ENCODE results near the gene DBH. TPM values are rescaled to one million over a fixed set of nuclear protein-coding genes. Genes with fewer than 3 reads are reported as not detected.
"Not testable (repeated sequence)": the region's sequence is repeated elsewhere in the genome, so short reads cannot be mapped to it uniquely, and the experiment has no call there.

Gene DBH
- total RNA-seq, 4 donors from 2014 or later: 0.19 TPM; not detected in 3

DNA sequence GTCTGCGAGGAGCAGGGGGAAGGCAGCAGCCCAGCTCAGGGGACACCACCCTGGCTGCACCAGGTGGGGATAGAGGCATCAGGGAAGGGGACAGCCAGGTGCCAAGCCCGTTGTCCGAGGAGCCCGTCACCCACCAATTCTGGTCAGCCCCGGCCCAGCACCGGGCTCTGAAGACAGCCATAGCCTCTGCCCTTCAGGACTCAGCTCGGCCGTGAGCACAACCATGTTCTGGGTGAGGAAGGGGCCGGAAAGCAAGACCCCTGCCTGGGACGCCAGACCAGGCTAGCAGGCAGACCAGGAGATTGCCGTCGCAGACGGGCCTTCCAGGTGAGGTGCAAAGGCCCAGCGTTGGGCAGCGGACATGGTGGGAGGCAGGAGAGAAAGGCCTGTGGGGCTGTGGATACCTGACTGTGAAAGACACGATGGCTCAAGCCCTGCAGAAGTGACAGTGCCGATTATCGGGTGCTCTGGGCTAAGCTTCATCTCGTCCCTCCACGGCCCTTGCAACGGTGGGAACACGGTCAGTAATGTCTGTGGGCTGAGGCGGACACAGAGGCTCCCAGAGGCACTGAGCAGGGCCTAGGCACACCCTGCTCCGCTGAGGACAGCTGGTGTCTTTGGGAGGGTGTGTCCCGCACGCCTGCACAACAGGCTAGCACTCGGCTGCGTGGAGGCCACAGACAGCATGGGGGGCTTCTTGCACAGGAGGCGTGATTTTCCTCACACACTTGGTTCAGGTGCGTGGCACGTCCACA is 36.5 kb downstream of the DBH start:
- ATAC-seq (ENCODE audit: low FRiP score) (no peak), DNase-seq (ENCODE audit: low spot score) (no peak)
- TF ChIP-seq, protein P1, sequence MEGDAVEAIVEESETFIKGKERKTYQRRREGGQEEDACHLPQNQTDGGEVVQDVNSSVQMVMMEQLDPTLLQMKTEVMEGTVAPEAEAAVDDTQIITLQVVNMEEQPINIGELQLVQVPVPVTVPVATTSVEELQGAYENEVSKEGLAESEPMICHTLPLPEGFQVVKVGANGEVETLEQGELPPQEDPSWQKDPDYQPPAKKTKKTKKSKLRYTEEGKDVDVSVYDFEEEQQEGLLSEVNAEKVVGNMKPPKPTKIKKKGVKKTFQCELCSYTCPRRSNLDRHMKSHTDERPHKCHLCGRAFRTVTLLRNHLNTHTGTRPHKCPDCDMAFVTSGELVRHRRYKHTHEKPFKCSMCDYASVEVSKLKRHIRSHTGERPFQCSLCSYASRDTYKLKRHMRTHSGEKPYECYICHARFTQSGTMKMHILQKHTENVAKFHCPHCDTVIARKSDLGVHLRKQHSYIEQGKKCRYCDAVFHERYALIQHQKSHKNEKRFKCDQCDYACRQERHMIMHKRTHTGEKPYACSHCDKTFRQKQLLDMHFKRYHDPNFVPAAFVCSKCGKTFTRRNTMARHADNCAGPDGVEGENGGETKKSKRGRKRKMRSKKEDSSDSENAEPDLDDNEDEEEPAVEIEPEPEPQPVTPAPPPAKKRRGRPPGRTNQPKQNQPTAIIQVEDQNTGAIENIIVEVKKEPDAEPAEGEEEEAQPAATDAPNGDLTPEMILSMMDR (IDR thresholded peaks at IDR 0.05): no peak

GRCh38 chr9:133673258-133673655 is 37.1 kb downstream of the DBH start:
- TF ChIP-seq, protein P1 (IDR thresholded peaks at IDR 0.05): no peak
- ATAC-seq (ENCODE audit: low FRiP score) (no peak), DNase-seq (ENCODE audit: low spot score) (no peak)

- no peak for ATAC-seq (ENCODE audit: low FRiP score)
- TF ChIP-seq, protein P1 (IDR thresholded peaks at IDR 0.05): no peak
- no peak for DNase-seq (ENCODE audit: low spot score)
Observed at GRCh38 chr9:133674091-133674490, 37.9 kb downstream of the DBH start.

GRCh38 chr9:133675796-133676195 is 39.6 kb downstream of the DBH start:
- not testable (repeated sequence) for ATAC-seq (ENCODE audit: low FRiP score)

GRCh38 chr9:133676450-133676849 is 40.3 kb downstream of the DBH start:
- TF ChIP-seq, protein P1 (IDR thresholded peaks at IDR 0.05): no peak
- DNase-seq (ENCODE audit: low spot score) (no peak), ATAC-seq (ENCODE audit: low FRiP score) (no peak)

More at GRCh38 chr9:133675796-133676195, 39.6 kb downstream of the DBH start:
- not testable (repeated sequence) for DNase-seq (ENCODE audit: low spot score)

DNA sequence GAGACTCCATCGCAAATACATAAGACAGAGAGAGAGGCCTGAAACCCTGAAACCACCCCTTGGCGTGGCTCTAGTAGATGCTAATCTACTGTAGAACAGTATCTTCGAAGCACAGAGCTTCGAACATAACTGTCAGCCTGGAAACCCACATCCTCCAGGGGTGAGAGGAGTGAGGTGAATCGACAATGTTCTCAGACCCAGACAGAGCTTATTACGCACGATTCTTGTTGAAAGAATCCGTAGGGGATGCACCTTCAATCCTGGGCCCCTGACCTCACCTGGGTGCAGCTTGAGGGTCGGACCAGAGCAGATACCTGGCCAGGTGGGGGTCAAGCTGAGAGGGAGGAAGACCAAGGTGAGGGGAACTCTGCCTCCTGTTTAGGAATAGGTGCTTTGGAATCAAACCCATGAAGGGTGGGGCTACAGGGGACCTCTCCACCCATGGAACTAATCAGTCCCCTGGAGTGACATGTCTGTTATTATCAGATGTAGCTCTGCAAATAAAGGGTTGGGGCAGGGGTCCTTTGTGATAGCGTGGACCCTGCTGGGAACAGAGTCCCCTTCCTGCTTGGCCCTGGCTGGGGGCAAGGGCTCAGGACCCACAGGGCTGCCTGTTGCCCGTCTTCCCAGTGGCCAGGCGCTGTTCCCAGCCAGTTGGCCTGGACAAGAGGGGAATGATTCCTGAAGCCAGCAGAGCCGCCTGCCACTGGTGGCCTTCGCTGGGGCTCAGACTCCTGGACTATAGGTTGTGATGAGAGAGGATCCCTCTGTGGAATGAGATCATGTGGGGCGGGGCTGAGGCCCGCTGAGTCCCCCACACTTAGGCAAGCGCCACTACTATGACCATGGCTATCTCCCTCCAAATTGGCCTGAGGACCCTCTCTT is 41.2 kb downstream of the DBH start:
- ATAC-seq (ENCODE audit: low FRiP score) (no peak), DNase-seq (ENCODE audit: low spot score) (no peak)
- TF ChIP-seq, protein P1 (IDR thresholded peaks at IDR 0.05): no peak

DNA sequence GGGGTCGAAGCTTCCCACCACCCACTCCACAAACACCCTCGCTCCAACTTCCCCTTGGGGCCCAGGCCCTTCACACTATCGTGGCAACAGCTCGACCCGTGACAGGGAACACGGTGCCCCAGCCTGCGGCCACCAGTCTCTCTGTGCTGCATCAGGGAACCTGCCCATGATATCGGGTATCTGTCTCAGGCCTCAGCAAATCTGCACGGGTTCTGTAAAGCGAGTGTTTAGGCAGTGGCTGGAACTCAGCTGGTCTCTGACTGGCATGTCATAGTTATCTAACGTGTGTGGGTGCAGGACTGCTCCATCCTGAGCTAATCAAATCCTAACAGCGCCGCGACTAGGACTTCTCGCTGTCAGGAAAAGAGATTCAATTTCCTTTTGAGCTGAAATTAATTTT is 42.9 kb downstream of the DBH start:
- TF ChIP-seq, protein P1 (IDR thresholded peaks at IDR 0.05): no peak
- ATAC-seq (ENCODE audit: low FRiP score) (no peak), DNase-seq (ENCODE audit: low spot score) (no peak)

Data from omental fat pad (tissue), 4 donors.